ENCODE measurements around the gene HECTD3.

Gene HECTD3

DNA sequence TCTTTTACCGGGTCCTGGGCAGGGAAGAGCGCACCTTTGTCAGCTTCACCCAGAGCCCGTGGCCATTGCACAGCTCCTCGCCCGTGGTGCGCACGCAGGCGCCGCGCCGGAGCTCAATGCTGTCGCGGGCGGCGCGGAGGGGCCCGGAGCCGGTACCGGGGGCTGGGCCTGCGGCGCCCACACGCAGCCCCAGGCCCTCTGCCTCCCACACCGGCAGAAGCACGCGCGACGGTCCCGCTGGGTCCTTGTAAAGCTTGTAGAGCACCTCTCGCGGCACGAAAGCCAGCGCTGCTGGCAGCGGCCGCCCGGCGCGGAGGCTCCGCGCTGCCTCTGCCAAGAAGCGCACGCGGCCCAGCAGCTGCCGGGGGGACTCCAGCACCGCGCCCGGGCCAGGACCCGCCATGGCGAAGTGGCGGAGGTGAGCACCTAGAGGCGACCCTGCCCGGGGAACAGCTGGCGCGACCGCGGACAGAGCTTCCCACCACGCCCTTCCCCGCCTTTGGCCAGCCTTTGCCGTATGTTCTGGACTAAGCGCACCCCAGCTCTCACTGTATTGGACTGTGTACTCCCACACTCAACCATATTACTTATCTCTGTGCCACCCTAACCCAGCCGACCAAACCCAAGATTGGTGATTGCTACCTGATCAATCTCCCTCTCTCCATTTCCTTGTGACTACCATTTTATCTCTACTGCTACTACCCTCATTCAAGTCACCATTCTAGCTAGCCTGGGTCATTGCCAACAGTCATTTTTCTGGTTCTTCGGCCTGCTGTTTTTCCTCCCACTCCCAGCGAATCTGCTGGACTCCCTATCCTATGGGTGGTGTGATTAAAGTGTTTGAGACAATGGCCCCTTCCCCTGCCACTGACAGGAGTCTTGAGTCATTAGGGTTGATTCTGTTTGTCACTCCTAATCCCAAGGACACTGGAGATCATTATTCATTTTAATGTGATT is at the start of gene HECTD3:
Gene HECTD3 (minus strand): TSS at position 470 of the 957 bp plus-strand sequence. CDS start 67 bp downstream, at position 403.
- DNase-seq = no peak

DNA sequence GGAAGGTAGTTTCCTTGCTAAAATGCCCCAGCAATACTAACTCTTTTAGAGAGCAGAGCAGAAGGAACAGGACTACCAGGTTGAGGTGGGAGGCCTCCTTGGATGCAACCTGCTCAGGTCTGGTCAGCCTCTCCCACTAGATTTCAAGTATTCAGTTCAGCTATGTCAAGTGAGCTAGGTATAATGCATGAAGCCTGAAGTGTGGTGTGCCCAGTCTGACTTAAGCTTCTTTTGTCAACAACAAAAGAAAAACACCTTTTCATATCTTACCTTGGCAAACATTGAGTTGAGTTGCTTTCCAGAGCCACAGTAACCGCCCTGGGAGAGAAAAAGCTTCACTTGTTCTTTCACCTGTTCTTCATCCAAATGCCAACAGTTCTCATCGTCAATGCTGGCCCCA is 48.7 kb upstream of the HECTD3 start:
- no peak for DNase-seq

DNA sequence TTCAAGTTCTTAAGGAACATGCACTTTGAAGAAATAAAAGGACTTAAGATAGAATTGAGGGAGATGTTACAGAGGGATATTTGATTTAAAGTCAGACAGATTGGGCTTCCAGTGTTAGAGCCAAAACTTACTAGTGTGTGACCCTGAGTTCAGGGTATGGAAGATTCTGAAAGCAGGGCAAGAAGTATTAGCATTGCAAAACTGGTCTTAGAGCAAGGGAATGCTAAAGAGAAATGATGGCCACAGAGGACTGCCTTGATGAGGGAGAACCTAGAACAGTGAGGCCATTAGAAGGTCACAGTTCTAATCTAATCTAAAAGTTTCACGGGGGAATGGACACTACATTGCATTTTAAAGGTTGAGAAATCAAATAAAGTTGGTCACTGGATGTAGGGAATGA is 46.4 kb upstream of the HECTD3 start:
- no peak for DNase-seq

DNA sequence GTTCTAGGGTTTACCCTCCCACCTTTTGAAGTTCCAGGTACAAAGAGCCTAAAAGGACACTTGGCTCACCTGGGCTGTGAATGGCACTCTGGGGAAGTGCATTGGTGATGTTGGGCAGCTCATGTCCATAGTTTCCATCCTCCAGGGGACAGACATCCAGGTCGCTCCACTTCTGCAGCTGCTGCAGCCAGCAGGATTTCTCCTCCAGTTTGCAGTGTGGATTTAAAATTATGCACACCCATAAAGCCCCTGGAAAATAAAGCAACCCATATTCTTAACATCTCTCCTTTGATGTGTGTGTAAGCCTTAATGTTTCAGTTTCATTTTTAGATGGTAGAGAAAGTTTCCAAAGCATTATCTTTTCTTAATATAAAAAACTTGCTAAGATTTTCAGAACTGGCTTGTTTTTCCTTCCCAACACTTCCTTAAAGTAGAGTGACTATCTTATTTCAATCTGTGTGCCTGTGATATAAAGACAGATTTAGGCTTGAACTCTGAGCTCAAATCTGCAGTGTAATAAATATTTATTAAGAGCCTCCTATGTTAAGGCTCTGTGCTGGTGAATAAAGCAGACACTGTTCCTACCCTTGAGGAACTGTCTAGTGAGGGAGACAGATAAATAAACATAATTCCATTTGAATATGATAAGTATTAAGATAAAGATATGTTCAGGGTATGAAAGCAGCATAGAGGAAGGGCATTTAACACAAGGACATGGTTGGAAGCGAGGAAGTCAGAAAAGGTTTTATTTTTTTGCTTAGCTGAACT is 40.1 kb upstream of the HECTD3 start:
- no peak for DNase-seq

DNA sequence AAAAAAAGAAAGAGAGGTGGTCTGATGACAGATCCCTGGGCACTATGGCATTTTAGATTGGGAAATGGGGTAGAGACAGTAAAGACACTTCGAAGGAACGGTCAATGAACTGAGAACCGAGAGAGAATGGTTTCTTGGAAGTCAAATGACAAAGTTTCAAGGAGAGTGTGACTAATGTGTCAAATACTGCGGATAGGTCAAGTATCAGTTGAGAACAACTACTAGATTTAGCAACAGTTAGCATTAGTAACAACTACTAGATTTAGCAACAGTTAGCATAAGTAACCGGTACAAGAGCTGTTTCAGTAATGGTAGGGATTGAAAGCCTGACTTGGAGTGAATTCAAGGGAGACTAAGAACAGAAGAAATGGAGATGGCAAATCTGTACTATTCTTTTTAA is 35.9 kb upstream of the HECTD3 start:
- no peak for DNase-seq

DNA sequence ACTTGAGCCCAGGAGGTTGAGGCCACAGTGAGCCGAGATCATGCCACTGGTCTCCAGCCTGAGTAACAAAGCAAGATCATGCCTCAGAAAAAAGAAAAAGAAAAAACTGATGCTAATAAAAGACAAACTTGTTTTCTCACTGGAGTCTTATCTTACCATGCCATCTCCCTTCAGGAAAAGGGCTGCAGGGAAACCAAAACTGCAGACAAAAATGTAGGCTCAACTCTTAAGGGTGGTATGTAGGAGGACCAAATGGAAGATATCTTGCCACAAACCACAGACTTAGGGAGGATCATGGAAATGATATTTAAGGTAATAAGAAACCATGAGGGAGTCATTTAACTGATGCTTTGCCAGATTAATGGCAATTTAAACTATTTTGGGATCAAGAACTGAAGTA is 33.8 kb upstream of the HECTD3 start:
- DNase-seq = no peak

DNA sequence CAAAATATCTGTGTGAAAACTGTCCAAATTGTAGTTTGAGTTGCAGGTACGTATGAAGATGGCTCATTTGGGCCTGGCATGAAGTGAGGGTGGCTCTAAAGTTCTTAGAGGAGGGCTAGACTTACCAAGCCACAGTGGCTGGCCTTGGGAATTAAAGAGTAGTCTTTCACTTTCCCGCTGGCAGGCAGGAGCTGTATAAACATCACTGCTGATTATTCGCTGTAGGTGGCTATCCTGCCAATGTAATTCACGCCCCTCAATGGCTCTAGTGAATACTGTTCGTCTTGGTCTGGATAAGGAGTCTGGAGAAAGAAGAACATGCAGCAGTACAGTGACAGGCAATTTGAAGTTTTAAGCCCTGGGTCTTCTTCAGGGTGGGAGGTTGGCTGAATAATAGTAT is 32.0 kb upstream of the HECTD3 start:
- no peak for DNase-seq

DNA sequence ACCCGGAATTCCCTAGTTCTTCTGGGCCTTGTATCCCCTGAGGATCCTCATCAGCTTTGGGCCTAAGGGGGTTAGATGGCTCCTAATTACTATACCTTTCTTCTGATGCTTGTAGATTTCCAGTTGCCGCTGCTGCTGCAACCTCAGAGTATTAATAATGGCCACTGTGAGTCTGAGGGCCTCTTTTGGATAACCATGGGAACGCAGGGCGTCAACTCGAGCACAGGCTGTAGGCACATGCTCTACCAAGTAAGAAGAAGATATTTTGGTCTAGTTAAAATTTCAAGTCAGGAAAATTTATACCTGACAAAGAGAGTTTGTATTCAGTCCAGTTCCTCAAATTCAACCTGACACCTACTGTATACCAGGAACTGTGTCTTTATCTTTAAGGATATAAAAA is 29.2 kb upstream of the HECTD3 start:
- no peak for DNase-seq

DNA sequence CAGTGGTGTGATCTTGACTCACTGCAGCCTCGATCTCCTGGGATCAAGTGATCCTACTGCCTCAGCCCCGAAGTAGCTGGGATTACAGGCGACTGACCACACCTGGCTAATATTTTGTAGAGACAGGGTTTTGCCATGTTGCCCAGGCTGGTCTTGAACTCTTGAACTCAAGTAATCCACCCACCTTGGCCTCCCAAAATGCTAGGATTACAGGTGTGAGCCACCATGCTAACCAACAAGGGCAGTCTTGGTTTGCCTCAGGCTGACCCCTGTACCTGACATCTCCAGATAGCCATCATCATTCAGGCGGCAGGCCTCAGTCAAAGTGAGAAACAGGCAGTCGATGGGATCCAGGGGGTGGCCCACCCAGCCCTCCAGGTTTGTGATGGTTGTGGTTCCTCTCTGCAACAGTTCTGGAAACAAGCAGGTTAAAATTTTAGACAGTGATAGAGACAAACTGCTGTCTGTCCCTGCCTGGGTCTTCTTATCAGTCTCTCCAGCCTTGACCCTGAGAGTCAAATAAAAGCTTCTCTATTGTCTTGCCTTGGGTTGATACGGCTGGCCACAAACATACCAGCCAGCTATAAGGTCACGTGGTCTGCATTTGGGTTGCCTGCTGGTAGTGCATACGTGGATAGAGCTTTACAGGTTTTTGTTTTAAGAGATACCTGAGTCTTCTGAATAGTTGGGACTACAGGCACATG is 27.7 kb upstream of the HECTD3 start:
- DNase-seq = no peak

DNA sequence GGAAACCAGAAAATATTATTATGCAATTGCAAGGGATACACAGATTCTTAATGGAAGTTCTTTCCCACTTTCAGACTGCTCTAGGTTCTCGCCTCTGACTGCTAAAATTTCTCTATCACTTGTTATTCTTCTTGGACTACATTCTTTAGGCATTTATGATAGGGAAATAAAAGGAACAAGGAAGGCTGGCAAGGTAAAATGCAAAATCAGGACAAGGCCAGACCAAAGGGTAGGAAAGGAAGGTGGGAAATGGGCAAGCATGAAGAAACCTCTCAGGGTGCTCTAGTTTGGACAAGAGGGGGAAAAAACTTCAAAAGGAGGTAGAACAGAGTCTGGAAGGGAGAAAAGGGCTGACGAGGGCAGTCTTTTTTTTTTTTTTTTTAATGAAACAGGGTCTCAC is 27.1 kb upstream of the HECTD3 start:
- DNase-seq = no peak

DNA sequence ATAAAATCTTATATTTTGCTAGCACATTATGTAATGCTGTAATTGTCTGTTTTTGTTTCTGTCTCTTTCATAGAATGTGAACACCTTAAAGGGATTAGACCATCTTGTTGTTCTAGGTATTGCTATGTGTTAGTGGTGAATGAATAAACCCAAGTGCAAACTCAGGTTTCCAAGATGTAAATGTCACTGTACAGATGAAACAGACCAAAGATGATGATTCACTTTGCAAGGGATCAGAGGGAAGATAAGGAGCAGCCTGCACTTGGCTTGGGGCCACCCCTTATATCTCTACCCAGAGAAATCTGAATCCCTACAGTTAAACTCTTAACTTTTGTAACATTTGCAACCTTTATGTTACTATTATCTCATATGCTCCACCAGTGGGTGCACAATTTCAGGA is 26.3 kb upstream of the HECTD3 start:
- no peak for DNase-seq

DNA sequence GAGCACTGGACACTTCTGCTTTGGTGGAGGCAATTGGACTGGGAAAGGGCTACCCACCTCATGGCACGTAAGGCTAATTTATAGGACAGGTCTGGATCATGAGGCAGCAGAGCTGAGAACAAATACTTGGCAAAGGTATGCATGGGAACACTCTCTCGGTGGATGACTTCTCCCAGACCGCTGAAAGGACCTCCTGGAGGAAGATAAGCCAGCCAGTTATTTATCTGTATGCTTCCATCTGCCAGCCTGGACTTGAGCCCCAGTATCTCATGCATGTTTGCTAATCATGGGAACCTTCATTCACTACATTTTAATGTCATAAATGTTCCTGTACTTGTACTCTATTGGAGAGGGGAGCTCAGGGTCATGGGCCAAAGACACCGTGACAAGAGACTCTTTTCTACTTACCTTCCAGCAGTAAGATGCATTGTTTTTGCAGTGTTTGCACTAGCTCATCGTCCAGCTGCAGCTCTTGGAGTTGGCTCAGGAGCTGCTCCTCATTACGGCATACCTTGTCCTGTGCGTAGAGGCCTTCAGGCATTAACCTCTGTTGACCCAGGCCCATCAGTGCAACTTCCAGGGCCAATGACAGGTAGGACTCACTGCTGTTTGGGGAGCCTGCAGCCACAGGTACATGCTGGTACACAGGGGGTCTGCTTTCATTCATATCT is 24.6 kb upstream of the HECTD3 start:
- no peak for DNase-seq

DNA sequence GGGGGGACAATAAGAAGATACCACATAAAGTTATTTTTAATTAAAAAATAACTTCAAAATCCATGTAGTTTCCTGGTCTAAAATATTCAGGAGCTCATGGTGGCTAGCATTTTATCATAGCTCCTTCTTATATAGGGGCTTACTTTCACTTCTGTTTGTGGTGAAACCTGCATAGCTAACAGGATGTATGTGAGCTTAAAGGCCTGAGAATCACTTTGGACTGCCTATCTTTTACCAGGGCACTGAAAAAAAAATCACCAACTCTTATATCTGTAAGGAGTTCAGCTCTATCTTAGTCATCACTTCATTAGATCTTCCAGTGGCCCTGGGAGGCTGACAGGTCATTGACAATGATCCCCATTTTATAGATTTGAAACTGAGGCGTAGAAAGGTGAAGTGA is 22.2 kb upstream of the HECTD3 start:
- DNase-seq = no peak

DNA sequence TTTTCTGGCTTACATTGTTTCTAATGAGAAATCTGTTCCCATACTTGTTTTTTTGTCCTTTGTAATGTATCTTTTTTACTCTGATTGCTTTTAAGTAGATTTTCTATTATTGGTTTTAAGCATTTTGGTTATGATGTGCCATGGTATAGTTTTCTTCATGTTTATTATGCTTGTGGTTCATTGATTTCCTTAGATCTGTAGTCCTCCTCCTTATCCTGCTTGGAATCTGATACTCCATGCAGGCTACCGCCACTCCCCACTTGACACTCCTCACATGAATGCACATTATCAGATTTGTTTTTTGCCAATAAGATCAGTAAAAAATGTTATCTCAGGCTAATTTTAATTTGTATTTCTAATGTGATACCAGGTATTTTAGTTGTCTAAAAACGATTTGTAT is 21.7 kb upstream of the HECTD3 start:
- no peak for DNase-seq

DNA sequence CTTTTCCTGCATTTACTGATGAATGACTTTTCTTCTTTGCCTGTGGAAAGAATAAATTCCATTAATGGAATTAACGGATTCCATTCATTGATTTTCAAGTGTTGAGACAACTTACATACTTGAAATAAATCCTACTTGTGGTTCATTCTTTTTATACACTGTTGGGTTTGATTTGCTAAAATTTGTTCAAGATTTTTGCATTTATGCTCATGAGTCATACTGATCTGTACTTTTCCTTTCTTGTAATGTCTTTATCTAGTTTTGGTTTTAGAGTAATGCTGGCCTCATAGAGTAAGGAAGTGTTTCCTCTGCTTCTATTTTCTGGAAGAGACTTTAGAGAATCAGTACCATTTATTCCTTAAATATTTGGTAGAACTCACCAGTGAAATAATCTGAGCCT is 15.3 kb upstream of the HECTD3 start:
- DNase-seq = no peak

DNA sequence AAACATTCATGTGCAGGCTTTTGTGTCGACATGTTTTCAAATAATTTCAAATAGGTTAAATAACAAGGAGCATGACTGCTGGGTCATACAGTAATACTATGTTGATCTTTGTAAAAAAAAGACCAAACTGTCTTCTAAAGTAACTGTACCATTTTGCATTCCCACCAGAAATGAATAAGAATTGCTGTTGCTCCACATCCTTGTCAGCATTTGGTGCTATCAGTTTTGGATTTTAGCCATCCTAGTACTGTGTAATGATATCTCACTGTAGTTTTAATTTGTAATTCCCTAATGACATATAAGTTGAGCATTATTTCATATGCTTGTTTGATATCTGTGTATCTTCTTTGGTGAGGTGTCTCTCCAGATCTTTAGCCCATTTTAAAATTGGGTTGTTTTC is 12.5 kb upstream of the HECTD3 start:
- no peak for DNase-seq

DNA sequence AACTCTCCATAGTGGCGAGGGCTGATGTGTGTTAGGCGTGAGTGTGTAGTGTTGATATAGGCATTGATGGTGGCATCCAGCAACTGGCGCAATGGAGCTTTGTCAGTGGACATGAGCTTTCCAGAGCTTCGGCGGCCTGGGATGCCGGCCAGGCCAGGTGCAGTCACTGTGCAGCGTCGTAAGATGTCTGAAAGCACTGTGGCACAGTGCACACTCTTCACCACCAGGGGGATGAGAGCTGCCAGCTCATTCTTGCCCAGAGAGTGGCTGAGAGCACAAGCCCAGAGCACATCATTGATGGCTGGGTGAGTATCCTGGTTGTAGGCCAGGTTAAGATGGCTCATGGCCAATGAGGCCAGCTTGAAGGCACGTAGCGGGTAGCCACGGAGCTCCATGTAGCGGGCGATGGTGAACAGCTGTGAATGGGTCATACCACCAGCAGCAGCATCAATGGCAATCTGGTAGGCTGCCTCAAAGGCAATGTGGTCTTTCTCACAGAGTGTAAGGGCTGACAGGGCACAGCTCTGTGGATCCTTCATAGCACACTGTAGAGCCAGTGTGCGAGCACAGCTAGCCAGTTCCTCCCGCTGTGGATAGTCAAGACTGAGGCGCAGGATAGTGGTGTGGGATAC is 7.6 kb upstream of the HECTD3 start:
- no peak for DNase-seq

DNA sequence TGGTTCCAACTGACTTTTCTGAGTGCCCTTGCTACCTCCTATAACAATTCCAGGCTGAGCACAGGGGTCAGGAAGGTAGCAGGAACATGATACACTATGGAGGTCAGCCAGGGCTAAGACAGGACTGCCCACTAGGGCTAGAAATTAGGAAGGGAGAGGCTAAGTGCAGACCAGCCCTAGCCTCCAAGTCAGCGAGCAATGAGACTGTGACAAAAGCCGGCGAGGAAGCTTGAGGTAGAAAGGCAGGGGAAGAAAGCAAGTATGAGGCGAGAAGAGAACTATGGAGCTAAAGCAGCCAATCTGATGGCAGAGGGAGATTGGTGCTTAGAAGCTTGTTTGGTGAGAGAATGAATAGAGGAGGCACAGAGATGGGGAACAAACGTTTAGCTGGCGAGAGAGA is 5.6 kb upstream of the HECTD3 start:
- no peak for DNase-seq

DNA sequence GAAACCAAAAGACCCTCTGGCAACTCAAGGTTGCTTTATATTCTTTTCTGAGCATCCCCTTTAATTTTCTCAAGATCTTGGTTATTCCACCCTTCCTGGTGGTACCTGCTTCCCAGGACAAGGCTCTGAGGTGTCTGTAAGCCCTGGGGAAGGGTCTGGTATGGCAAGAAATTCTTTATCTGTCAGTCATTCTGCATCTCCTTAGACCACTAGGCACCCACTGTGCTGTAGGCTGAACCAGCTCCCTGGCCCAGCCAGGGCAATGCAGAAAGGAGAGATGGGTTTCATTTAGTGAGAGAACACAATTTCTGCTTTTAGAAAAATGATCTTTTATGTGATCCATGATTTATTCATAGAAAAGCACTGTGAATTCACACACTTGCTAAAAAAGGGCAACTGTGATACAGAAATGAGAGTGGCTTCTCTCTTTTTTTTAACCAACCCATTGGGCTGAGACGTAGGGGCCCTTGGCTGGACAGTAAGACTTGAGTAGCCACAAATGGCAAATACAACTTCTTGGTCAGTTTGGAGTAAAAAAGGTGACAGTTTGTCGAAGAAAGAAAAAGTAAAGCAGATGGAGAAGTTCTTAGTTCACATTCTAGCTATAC is 5.1 kb upstream of the HECTD3 start:
- DNase-seq = no peak

DNA sequence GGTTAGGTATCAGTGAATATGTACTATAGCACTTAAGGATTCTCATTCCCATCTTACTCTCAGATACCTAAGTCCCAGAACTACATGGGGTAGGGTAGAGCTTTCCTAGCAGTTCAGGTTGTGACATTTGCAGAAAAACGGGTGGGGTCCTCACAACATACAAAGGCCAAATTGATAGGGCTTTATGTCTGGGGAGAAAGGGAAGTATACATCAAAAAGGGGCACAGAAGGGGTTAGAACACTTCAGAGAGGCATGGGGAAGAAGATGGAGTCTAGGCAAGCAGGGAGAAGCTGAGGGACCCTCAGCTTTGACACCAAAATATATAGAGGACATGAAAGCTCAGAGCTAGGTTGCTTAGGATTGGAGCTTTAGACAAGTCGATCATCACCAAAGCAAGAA is 4.6 kb upstream of the HECTD3 start:
- DNase-seq = no peak

DNA sequence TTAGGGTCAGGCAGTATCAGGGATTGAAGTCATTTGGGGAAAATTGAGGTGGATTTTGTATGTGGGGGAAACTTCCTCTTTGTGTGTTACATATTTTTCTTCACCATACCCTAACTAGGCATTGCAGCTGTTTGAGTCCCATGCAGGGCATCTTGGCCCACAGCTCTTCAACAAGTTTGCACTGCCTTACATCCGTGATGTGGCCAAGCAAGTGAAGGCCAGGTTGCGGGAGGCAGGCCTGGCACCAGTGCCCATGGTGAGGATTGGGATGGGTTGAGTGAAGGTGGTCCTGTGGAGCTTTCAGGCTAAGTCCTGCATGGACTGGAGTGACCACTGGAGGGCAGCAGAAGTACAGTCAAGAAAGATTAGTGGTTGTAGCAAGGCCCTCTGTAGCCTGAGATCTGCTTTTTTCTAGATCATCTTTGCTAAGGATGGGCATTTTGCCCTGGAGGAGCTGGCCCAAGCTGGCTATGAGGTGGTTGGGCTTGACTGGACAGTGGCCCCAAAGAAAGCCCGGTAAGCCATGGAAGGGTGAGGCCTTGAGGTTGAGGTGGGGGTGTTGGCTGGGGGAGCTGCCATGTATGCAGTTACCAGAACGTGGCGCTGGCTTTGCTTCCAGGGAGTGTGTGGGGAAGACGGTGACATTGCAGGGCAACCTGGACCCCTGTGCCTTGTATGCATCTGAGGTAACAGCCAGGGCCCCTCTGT is 3.4 kb upstream of the HECTD3 start:
- DNase-seq = peak; percentile 38

Data from GOT3 (cell line).